Suprapubic skin (tissue), 4 donors: Measurements from ENCODE around the gene ARHGEF7. TPM values are rescaled to one million over a fixed set of nuclear protein-coding genes. Genes with fewer than 3 reads are reported as not detected.
A peak's percentile ranks its signal among the peaks of the same experiment; 100 is the strongest.

Source experiments
- DNase-seq, 2 donors: peaks; one replicate each; pipeline ENCODE4 v3.0.0-alpha.2; 2019; ENCODE audit warnings: low spot score in 2 of 2
- H3K27ac ChIP-seq: fragments of 200-600 bp; sonication (generic); one replicate; pipeline ENCODE4 v1.5.1; 2019
- H3K27me3 ChIP-seq: fragments of 200-600 bp; sonication (generic); one replicate; pipeline ENCODE4 v1.5.1; 2019
- H3K36me3 ChIP-seq: fragments of 200-600 bp; sonication (generic); one replicate; pipeline ENCODE4 v1.5.1; 2019
- H3K4me1 ChIP-seq: fragments of 200-600 bp; sonication (generic); one replicate; pipeline ENCODE4 v1.5.1; 2019
- H3K4me3 ChIP-seq: fragments of 200-600 bp; sonication (generic); one replicate; pipeline ENCODE4 v1.5.1; 2019; ENCODE audit warnings: mild to moderate bottlenecking
- H3K9me3 ChIP-seq: fragments of 200-600 bp; sonication (generic); one replicate; pipeline ENCODE4 v1.5.1; 2019
- CTCF ChIP-seq, 2 donors: fragments of 200-600 bp in 1 of 2; fragments of 450-650 bp in 1 of 2; sonication (generic) in 1 of 2; IDR thresholded peaks; one replicate each; pipeline ENCODE4 v1.5.1; 2016 to 2019; ENCODE audit warnings: antibody characterized with exemption in 2 of 2, mild to moderate bottlenecking in 1 of 2, moderate library complexity in 1 of 2
- EP300 ChIP-seq: sonication (generic); formaldehyde crosslinking; IDR thresholded peaks from one replicate; pipeline ENCODE4 v1.6.1; 2017; ENCODE audit warnings: antibody characterized with exemption
- POLR2A ChIP-seq, 2 donors: fragments of 450-650 bp; IDR thresholded peaks; one replicate each; pipeline ENCODE4 v1.6.1; 2017; ENCODE audit warnings: antibody characterized with exemption in 2 of 2, mild to moderate bottlenecking in 2 of 2, moderate library complexity in 2 of 2
- POLR2AphosphoS5 ChIP-seq, 3 donors: sonication (generic); formaldehyde crosslinking; IDR thresholded peaks; one replicate each; pipeline ENCODE4 v1.6.1; 2017; ENCODE audit warnings: antibody characterized with exemption in 3 of 3
- WGBS: methylation state at CpG from one replicate; pipeline ENCODE4 v1.1.5; 2018; 5-methylcytosine and 5-hydroxymethylcytosine counted together
- total RNA-seq, 4 donors: library from RNA; depleted of rRNA; stranded (reverse); fragments of >200 nt; gene quantifications; one replicate each; pipeline ENCODE4 v1.1.0, GENCODE V29; 2016

Gene ARHGEF7
- total RNA-seq, 4 donors from 2014 or later = 72.1 to 210 (median 99.6) TPM

DNA sequence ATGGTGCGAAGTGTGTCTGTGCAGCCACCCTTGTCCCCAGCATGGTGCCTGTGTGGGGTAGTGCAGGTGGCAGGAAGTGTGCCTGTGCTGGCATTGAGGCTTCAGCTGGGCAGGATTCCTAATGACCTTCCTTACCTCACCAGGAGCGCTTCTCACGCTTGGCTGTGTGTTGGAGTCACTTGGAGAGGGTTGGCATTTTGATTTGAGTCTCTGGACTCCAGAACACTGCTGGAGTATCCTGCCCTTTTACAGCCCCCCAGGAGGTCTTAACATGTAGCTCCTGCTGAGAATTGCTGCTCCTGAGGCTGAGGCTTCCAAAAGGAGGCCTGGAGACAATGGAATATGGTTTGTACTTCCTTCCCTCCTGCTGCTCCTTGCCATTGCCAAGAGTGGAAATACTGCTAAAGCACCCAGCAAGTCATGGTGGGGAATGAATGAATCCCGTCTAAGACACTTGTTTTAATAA, 87.1 kb downstream of the ARHGEF7 start:
- Histone ChIP-seq H3K4me1 (peaks cover 35% of the 10 kb centered on the region), H3K4me3 (no peak overlapping the region), H3K9me3 (no peaks in the 10 kb centered on the region), H3K27me3 (no peaks in the 10 kb centered on the region), H3K36me3 (peaks cover 5% of the 10 kb centered on the region), H3K27ac (no peak overlapping the region)
- TF ChIP-seq POLR2AphosphoS5 (IDR thresholded peaks at IDR 0.05) = no peak
- TF ChIP-seq CTCF (IDR thresholded peaks at IDR 0.05) = no peak
- TF ChIP-seq POLR2A (IDR thresholded peaks at IDR 0.05) = no peak
- TF ChIP-seq EP300 = no peak
- 68% methylated on average over 4 of the region's 4 CpGs for WGBS
- DNase-seq = no peak

GRCh38 chr13:111202745-111203144, 87.6 kb downstream of the ARHGEF7 start:
- H3K4me1 ChIP-seq = peaks cover 35% of the 10 kb centered on the region
- no peaks in the 10 kb centered on the region for H3K9me3 ChIP-seq
- H3K4me3 ChIP-seq = no peak overlapping the region
- no peak for DNase-seq
- WGBS = 50% methylated on average over 1 of the region's 1 CpG
- no peaks in the 10 kb centered on the region for H3K27me3 ChIP-seq
- H3K36me3 ChIP-seq = peaks cover 5% of the 10 kb centered on the region
- H3K27ac ChIP-seq = no peak overlapping the region
- TF ChIP-seq EP300 (no peak), POLR2AphosphoS5 (IDR thresholded peaks at IDR 0.05) (no peak)

GRCh38 chr13:111203736-111204389, 88.8 kb downstream of the ARHGEF7 start:
- DNase-seq = no peak
- TF ChIP-seq EP300 = no peak
- TF ChIP-seq POLR2AphosphoS5 (IDR thresholded peaks at IDR 0.05) = no peak
- no peak for TF ChIP-seq CTCF (IDR thresholded peaks at IDR 0.05)
- TF ChIP-seq POLR2A (IDR thresholded peaks at IDR 0.05) = no peak
- no peak overlapping the region for H3K27ac ChIP-seq
- H3K36me3 ChIP-seq = peaks cover 5% of the 10 kb centered on the region
- 50% methylated on average over 11 of the region's 11 CpGs for WGBS
- no peaks in the 10 kb centered on the region for H3K9me3 ChIP-seq
- H3K4me3 ChIP-seq = no peak overlapping the region
- peaks cover 35% of the 10 kb centered on the region for H3K4me1 ChIP-seq
- no peaks in the 10 kb centered on the region for H3K27me3 ChIP-seq

GRCh38 chr13:111204438-111205177, 89.5 kb downstream of the ARHGEF7 start:
- H3K9me3 ChIP-seq = no peaks in the 10 kb centered on the region
- 22% methylated on average over 16 of the region's 16 CpGs for WGBS
- H3K4me3 ChIP-seq = peak overlapping the region; percentile 13
- H3K27ac ChIP-seq = peak overlapping the region; percentile 35
- TF ChIP-seq CTCF (IDR thresholded peaks at IDR 0.05) = no peak
- TF ChIP-seq POLR2AphosphoS5 (IDR thresholded peaks at IDR 0.05) = no peak
- TF ChIP-seq EP300 = no peak
- TF ChIP-seq POLR2A (IDR thresholded peaks at IDR 0.05) = no peak
- peaks cover 5% of the 10 kb centered on the region for H3K36me3 ChIP-seq
- H3K27me3 ChIP-seq = no peaks in the 10 kb centered on the region
- DNase-seq = no peak
- H3K4me1 ChIP-seq = peaks cover 35% of the 10 kb centered on the region

- Histone ChIP-seq H3K36me3 (peaks cover 5% of the 10 kb centered on the region), H3K9me3 (no peaks in the 10 kb centered on the region), H3K27ac (no peak overlapping the region), H3K4me3 (no peak overlapping the region), H3K4me1 (peaks cover 50% of the 10 kb centered on the region), H3K27me3 (no peaks in the 10 kb centered on the region)
- WGBS = 74% methylated on average over 12 of the region's 12 CpGs
- no peak for DNase-seq
- TF ChIP-seq CTCF (IDR thresholded peaks at IDR 0.05) (no peak), POLR2A (IDR thresholded peaks at IDR 0.05) (no peak), POLR2AphosphoS5 (IDR thresholded peaks at IDR 0.05) (no peak), EP300 (no peak)
These were observed 91.0 kb downstream of the ARHGEF7 start for GRCh38 chr13:111206148-111206547.
